HG02938 (cell line): Measurements from ENCODE around the gene NOP9.

ENCODE experiments used
- ATAC-seq: cut with Tn5 transposase; IDR thresholded peaks from one replicate; pipeline ENCODE4 v1.9.1; 2021; ENCODE audit warnings: mild to moderate bottlenecking, moderate library complexity; ENCODE audit not compliant: unreplicated experiment

The NOP9 gene

DNA sequence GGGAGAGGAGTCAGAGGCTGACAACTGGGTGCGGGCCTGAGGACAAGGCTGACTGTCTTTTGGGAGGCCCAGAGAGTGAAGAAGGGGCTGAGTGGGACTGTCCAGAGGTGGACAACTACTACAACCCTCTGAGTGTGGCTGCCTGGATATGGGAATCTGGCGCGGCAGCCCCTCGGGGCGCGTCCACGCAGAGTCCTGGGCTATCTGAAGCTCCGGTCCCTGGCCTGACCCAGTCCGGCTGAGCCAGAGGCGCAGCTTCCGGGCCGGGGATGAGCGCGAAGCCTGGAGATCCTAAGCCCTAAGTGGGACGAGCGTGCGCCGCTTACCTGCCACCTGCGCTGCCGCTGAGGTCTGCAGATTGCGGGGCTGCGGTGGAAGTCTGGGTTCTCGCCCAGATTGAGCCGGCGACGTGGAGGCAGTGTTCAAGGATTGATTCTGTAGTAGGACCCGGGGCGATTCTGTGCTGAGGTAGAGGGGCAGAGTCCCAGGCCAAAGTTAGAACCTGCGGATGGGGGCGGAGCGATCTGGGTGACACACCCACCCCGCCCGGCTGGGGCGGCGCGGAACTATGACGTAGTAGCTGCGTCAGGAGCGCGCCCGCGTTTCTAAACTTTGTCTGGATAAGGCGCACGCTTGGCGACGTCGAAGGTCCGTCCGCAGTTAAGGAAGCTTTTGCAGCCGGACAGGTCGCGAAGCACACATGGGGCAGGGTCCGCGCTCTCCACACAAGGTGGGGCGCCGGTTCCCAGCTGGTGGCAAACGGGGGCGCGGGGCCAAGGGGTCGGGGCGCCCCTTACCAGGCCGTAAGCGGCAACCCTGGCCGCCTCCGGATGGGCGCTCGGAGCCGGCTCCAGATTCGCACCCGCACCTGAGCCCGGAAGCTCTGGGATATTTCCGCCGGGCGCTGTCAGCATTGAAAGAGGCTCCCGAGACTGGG is at the start of gene NOP9, which contains the start of gene DHRS1:
NOP9 (plus strand) TSS at position 596 of the 937 bp plus-strand sequence; CDS start at position 701, 105 bp downstream.
DHRS1 (minus strand) TSS at position 526 of the 937 bp plus-strand sequence. CDS start 674 bp downstream, outside the sequence.
- peak; percentile 63 for ATAC-seq

- ATAC-seq = no peak
Measured at GRCh38 chr14:24250354-24250753, 49.3 kb upstream of the NOP9 start.

DNA sequence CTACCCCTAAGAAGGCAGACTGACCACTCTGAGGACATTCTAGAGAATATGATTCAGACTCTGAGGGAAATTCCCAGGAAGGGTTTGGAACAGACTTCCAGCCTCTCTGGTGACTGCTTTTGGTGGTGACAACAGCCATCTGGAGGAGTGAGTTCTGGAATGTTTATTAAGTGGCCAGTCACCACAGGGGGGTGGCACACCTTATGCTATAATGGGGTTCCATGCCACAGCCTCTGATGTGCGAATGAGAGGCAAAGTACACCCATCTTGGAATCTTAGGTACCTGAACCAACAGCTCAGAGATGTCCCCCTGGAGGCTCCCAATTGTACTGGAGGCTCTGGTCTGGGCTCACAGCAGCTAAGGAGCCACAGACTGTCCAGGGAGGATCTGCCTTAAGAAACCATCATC is 47.8 kb upstream of the NOP9 start:
- ATAC-seq = no peak

- no peak for ATAC-seq
Measured at GRCh38 chr14:24252289-24253124, 47.1 kb upstream of the NOP9 start.

DNA sequence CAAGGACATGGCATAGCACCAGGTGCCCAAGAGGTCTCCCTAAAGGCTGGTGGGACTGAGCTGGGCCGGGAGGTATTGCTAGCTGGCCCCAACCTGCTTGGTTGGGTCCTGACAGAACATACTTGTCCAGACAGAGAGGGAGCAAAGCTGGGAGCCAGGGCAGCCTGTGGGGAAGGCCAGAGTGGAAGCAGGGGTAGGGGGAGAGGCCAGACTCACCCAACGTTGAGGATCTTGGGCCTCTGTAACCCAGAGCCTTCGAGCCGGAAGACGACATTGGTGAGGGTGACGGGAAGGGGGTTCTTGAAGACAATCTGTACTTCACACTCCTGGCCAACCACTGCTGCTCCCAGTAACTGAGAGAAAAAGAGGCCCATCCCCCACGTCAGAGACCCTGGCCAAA is 45.7 kb upstream of the NOP9 start:
- ATAC-seq = no peak

DNA sequence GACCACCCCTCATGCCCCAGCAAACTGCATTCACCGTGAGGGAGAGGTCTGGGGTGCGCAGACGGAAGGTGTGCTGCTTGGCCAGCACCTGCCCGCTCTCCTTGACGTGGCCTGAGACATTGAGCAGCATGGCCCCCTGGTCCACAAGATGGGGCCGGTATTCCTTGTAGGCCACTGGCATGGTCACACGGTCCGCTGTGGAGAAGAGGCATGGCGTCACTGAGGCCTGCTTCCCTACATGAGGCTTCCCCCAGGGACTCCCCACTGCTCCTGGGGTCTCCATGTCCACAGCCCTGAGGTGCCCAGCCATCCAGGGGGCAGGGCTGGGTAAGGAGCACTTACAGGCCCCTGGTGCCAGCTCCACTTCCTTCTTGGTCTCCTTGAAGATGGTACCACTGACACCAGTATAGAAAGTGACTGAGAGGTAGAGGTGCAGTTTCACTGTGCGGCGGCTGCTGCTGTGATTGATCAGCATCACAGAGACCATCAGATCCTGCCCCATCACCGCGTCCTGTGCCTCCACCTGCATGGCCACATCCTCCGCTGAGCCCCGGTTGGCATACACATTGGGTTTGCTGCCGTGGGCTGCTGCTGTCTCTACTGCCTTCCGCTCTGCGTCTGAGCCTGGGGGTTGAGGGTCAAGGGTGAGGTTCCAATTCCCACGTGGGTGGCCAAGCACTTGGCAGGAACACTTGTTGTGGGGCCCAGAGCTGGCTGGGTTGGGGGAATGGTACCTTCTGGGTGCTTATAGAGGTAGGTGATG is 44.8 kb upstream of the NOP9 start:
- ATAC-seq = no peak

GRCh38 chr14:24255438-24255837 is 44.2 kb upstream of the NOP9 start:
- no peak for ATAC-seq

DNA sequence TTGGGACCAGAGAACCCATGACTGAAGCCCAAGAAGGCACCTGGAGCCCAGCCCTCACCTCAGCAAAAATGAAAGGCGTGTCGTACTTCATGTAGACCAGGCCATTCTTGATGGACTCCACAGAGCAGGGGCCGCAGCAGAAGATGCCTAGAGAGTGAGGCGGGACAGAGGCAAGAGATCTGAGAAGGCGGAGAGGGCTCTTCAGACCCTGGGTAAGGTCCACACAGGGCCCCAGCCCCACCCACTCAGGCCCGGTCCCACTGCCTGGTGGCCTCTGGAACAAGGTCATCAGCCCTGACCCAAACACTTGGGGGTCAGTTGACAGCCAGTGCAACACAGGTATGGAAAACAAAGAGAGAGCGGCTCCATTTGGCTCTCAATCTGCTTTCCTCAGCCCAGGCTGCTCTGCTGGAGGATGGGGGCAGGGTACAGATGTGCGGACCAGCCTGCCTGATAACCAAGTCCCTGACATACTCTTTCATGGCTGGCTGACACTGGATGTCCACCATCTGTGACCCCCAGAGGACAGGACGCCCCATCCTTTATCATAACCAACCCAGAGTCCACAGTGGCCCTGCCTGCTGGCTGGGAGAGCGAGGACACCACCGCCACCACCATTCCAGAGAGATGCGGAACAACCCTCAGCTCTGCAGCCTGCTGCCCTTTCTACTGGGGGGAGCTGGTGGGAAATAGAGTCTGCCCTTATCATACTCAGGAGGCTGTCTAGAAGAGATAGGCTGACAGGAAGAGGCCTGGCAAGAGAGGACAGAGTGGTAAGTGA is 43.5 kb upstream of the NOP9 start:
- ATAC-seq = no peak

- no peak for ATAC-seq
Measured at GRCh38 chr14:24256960-24257359, 42.7 kb upstream of the NOP9 start.

DNA sequence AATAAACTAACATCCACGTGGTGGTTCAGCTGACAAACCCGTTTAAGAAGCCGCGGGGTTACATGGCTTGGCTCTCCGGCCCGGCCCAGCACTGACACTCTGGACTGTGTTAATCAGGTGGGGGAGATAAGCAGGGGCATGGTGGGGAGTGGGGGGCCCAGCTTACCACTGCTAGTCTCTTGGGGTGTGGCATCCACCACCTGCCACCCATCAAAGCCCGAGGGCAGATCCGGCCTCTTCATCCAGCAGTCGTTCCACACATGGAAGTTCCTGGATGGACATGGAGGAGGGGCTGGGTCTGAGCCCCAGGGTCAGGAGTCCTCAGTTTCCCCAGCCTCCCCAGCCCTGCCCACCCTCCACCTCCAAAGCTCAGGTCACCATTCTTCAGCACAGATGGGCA is 41.5 kb upstream of the NOP9 start:
- ATAC-seq = no peak

DNA sequence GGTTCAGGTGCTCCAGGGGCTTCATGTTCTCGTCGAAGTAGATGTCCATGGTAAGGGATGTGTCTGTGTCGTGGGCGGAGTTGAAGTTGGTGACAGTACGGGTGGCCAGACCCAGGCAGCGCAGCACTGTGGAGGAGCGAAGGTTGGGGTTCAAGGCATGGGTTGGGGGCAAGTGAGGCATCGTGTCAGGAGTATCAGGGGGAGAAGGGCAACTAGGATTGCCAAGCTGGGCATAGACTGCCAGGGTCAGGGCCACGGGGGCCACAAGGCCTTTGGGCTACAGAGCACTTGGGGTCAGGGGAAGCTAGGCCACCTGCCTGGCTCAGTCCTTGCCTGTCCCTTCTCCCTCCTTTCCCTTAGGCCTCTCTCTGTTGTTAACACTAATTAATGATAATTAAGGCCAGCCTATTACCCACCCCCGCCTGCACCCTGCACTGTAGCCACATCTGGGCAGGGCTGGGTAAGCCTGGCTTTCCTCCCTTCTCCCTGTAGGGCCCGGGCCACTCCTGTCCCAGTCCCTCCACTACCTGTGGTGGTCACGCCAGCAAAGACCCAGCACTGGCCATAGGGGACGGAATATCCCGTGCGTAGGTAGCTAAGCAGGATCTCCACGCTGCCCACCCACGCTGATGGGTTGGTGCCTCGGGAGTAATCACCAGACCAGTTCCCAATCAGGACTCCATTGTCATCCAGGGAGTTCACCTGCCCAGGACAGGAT is 40.9 kb upstream of the NOP9 start:
- no peak for ATAC-seq

DNA sequence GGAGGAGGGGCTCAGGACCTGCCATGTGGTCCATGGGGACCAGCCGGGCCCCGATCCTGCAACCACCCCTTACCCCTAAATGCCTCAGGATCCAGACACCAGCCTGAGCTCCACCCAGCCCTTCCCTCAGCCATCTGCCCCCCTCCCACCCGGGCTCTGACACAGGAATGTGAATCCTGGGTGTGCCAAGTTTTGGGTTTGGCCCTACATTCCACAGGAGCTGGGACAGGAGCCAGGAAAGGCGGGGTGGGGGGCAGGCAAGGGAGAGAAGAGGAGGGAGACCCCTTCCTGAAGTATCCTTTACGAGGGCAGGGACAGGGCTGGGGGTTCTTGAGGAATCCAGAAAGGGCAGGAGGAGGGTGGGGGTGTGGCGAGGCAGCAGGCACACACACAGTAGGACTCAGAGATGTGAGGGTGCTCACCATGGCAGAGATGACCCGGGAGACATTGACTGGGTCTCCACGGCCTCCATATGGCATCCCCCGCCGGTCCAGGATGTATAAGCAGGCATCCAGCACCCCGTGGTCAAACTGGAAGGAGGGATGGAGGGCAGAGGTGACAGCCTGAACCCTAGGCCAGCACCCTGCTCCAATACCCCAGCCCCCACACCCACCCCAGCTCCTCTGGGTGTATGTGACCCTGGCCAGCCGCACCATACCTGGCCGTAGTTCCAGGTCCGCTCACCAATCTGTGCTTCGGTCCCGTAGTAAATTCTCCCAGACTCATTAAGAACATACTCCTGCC is 40.2 kb upstream of the NOP9 start:
- ATAC-seq = no peak

DNA sequence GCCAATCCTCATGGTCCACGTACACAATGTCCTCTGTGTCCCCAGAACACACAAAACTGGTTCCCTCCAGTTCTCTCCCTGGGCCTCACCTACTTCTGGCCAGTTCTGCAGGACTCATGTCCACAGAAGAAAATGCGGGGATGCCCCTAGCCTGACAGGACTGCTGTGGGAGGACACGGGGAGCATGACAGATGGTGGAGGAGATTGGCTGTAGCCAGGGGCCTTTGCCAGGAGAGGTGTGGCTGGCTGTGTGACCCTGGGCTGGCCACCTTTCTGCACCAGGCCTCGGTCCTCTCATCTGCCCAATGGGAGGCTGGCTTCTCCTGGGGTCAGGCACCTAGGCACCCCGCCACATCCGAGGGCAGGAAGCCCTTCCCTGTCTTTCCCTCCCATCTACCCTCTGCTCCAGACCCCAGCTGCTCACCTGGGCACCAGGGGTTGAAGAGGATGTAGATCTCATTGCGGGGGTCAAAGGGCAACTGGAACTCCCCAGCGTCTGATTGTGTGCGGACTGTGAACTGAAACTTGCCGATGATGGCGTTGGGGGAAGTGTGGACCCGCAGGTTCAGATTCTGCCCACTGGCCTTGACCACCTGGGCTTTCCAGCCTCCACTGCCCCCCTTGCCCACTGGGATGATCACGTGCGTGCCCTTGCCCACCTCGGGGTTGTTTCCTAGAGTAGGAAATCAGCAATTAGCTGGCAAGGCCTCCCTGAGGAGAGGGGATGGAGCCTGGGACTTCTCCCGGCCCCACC is 39.4 kb upstream of the NOP9 start:
- no peak for ATAC-seq

DNA sequence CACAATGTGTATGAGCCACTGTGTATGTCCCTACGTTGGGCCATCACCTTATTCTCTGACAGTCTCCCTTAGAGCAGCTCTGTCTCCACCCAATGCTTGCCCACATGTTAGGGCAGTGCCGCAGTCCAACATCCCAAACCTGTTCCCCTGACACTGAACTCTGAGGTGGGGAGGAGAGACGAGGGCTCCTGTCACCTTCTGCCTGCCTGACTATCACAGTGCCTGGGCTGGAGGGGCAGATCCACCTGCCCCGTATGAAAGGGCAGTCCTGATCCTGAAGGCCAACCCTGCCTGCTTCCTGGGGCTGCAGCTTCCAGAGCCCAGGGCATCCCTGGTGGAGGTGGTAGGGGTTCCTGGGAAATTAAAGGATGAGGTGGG is 38.9 kb upstream of the NOP9 start:
- no peak for ATAC-seq

DNA sequence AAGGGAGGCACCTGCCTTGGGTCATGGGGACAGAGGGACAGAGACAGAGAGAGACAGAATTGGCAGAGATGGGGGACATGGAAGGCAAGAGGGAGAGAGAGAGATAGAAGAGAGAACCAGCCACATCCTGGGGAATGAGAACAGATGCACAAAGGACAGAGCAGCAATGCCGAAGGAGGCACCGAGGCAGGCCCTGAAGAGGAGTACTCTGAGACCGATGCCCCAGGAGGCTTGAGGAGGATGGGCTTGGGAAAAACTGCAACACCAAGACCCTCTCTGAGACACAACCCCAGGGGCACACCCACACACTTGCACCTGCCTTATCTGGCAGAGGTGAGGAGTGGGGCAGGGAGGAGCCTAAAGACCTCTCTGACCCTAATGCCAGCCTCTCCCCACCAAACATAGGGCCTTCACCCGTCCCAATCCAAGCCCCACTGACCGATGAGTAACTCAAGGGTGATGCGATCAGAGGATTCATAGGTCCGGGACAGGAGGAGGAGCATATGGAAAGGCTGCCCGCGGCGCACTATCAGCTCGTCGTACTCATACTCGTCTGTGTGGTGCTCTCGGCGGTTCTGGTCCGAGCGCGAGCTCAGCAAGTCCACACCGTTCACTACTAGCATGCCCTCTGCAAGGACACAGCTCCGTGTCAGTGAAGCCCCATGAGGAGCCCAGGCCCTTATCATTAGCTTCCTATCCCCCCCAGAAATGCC is 38.2 kb upstream of the NOP9 start:
- ATAC-seq = no peak

GRCh38 chr14:24261969-24262327 is 37.7 kb upstream of the NOP9 start:
- ATAC-seq = no peak
